ENCODE results near the gene SV2B. TPM values are rescaled to one million over a fixed set of nuclear protein-coding genes. Genes with fewer than 3 reads are reported as not detected.

Gene SV2B
- total and polyA plus RNA-seq, 2 donors from 2014 or later: 0.17 to 3.9 TPM

GRCh38 chr15:91122296-91122695 lies 22.2 kb downstream of the SV2B start:
- H3K4me3 ChIP-seq (ENCODE audit: low read length in 3 of 3): no peak overlapping the region
- H3K9ac ChIP-seq (ENCODE audit: low read length in 3 of 3): no peak overlapping the region
- H3K9me3 ChIP-seq (ENCODE audit: control insufficient read depth in 2 of 3, insufficient read depth in 1 of 3, low read length in 3 of 3): no peaks in the 10 kb centered on the region
- TF ChIP-seq, protein P1, sequence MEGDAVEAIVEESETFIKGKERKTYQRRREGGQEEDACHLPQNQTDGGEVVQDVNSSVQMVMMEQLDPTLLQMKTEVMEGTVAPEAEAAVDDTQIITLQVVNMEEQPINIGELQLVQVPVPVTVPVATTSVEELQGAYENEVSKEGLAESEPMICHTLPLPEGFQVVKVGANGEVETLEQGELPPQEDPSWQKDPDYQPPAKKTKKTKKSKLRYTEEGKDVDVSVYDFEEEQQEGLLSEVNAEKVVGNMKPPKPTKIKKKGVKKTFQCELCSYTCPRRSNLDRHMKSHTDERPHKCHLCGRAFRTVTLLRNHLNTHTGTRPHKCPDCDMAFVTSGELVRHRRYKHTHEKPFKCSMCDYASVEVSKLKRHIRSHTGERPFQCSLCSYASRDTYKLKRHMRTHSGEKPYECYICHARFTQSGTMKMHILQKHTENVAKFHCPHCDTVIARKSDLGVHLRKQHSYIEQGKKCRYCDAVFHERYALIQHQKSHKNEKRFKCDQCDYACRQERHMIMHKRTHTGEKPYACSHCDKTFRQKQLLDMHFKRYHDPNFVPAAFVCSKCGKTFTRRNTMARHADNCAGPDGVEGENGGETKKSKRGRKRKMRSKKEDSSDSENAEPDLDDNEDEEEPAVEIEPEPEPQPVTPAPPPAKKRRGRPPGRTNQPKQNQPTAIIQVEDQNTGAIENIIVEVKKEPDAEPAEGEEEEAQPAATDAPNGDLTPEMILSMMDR (IDR thresholded peaks at IDR 0.05; ENCODE audit: borderline replicate concordance, extremely low read depth, insufficient read depth): no peak
- no peaks in the 10 kb centered on the region for H3K27me3 ChIP-seq (ENCODE audit: control insufficient read depth, insufficient read depth, low read length)
- no peaks in the 10 kb centered on the region for H3K4me1 ChIP-seq (ENCODE audit: control insufficient read depth in 2 of 3, insufficient read depth in 2 of 3, low read depth in 1 of 3, low read length in 3 of 3)
- intact Hi-C loops (cut with DNase I): no loop called here
- DNase-seq (no peak), FAIRE-seq (no peak)
- H3K36me3 ChIP-seq (ENCODE audit: control insufficient read depth in 2 of 3, insufficient read depth in 3 of 3, low read length in 3 of 3): no peaks in the 10 kb centered on the region
- H3K27ac ChIP-seq (ENCODE audit: low read depth in 2 of 2, low read length in 2 of 2): no peak overlapping the region

- Histone ChIP-seq H3K4me3 (ENCODE audit: low read length in 3 of 3) (no peak overlapping the region), H3K27me3 (ENCODE audit: control insufficient read depth, insufficient read depth, low read length) (no peaks in the 10 kb centered on the region), H3K9ac (ENCODE audit: low read length in 3 of 3) (no peak overlapping the region), H3K4me1 (ENCODE audit: control insufficient read depth in 2 of 3, insufficient read depth in 2 of 3, low read depth in 1 of 3, low read length in 3 of 3) (no peaks in the 10 kb centered on the region), H3K27ac (ENCODE audit: low read depth in 2 of 2, low read length in 2 of 2) (no peak overlapping the region), H3K9me3 (ENCODE audit: control insufficient read depth in 2 of 3, insufficient read depth in 1 of 3, low read length in 3 of 3) (no peaks in the 10 kb centered on the region), H3K36me3 (ENCODE audit: control insufficient read depth in 2 of 3, insufficient read depth in 3 of 3, low read length in 3 of 3) (no peaks in the 10 kb centered on the region)
- FAIRE-seq (no peak), DNase-seq (no peak)
- intact Hi-C loops (cut with DNase I): no loop called here
- TF ChIP-seq, protein P1 (IDR thresholded peaks at IDR 0.05; ENCODE audit: borderline replicate concordance, extremely low read depth, insufficient read depth): no peak
These were observed 24.1 kb downstream of the SV2B start for GRCh38 chr15:91124132-91124531.

DNA sequence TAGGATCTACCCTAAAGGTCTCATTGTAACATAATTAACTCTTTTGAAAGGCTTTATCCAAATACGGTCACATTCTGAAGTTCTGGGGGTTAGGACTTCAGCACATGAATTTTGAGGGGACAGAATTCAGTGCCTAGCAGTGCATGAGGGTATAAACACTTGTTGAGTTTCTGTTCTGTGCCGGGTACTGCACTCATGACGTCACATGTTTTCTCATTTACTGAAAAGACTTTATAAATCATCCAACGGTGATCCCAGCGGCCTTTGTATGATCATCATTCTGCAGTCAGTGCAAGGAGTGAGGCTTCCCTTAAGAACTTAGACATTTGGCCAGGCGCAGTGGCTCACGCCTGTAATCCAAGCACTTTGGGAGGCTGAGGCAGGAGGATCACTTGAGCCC lies 25.1 kb downstream of the SV2B start:
- Histone ChIP-seq H3K36me3 (ENCODE audit: control insufficient read depth in 2 of 3, insufficient read depth in 3 of 3, low read length in 3 of 3) (no peaks in the 10 kb centered on the region), H3K9me3 (ENCODE audit: control insufficient read depth in 2 of 3, insufficient read depth in 1 of 3, low read length in 3 of 3) (no peaks in the 10 kb centered on the region), H3K27me3 (ENCODE audit: control insufficient read depth, insufficient read depth, low read length) (no peaks in the 10 kb centered on the region), H3K9ac (ENCODE audit: low read length in 3 of 3) (no peak overlapping the region), H3K4me1 (ENCODE audit: control insufficient read depth in 2 of 3, insufficient read depth in 2 of 3, low read depth in 1 of 3, low read length in 3 of 3) (no peaks in the 10 kb centered on the region), H3K27ac (ENCODE audit: low read depth in 2 of 2, low read length in 2 of 2) (no peak overlapping the region), H3K4me3 (ENCODE audit: low read length in 3 of 3) (no peak overlapping the region)
- intact Hi-C loops (cut with DNase I): no loop called here
- DNase-seq: no peak
- FAIRE-seq: no peak
- TF ChIP-seq, protein P1 (IDR thresholded peaks at IDR 0.05; ENCODE audit: borderline replicate concordance, extremely low read depth, insufficient read depth): no peak

DNA sequence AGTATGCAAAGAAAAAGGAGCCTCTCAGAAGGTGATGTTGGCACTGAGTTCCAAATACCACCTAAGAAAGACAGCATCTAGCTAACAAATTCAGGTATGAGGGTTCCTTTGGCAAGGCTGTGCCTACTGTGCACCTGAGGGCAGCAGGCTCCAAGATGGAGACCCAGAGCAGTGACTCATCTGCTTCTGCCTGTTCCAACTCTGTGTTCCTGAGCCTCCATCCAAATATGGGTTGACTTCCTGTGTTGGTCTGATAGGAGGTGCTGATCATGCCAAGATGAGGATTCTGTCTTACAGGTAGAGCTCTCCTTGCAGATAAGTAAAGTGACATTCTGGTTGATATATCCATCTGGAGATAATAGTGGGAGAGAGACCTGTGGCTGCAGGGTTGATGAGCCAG lies 26.0 kb downstream of the SV2B start:
- no peaks in the 10 kb centered on the region for H3K36me3 ChIP-seq (ENCODE audit: control insufficient read depth in 2 of 3, insufficient read depth in 3 of 3, low read length in 3 of 3)
- H3K27me3 ChIP-seq (ENCODE audit: control insufficient read depth, insufficient read depth, low read length): no peaks in the 10 kb centered on the region
- H3K9me3 ChIP-seq (ENCODE audit: control insufficient read depth in 2 of 3, insufficient read depth in 1 of 3, low read length in 3 of 3): no peaks in the 10 kb centered on the region
- FAIRE-seq (no peak), DNase-seq (no peak)
- intact Hi-C loops (cut with DNase I): no loop called here
- TF ChIP-seq, protein P1 (IDR thresholded peaks at IDR 0.05; ENCODE audit: borderline replicate concordance, extremely low read depth, insufficient read depth): no peak
- no peak overlapping the region for H3K9ac ChIP-seq (ENCODE audit: low read length in 3 of 3)
- no peak overlapping the region for H3K27ac ChIP-seq (ENCODE audit: low read depth in 2 of 2, low read length in 2 of 2)
- no peak overlapping the region for H3K4me3 ChIP-seq (ENCODE audit: low read length in 3 of 3)
- no peaks in the 10 kb centered on the region for H3K4me1 ChIP-seq (ENCODE audit: control insufficient read depth in 2 of 3, insufficient read depth in 2 of 3, low read depth in 1 of 3, low read length in 3 of 3)
